IPS-15b (cell line): ENCODE measurements around the gene ATP7B.

ENCODE experiments used
- H3K27me3 ChIP-seq: one replicate; pipeline ENCODE4 v1.6.1; 2013; ENCODE audit warnings: low read length; ENCODE audit not compliant: control insufficient read depth, insufficient read depth
- H3K36me3 ChIP-seq: one replicate; pipeline ENCODE4 v1.6.1; 2013; ENCODE audit warnings: low read length; ENCODE audit not compliant: control insufficient read depth, insufficient read depth
- H3K4me1 ChIP-seq: one replicate; pipeline ENCODE4 v1.6.1; 2013; ENCODE audit warnings: mild to moderate bottlenecking, low read length; ENCODE audit not compliant: control insufficient read depth, insufficient read depth
- H3K4me3 ChIP-seq: one replicate; pipeline ENCODE4 v1.5.1; 2013; ENCODE audit warnings: low read depth, low read length
- H3K9ac ChIP-seq: one replicate; pipeline ENCODE4 v1.6.1; 2013; ENCODE audit warnings: low read depth, mild to moderate bottlenecking, low read length
- H3K9me3 ChIP-seq: one replicate; pipeline ENCODE4 v1.6.1; 2013; ENCODE audit warnings: mild to moderate bottlenecking, low read length; ENCODE audit not compliant: control insufficient read depth, insufficient read depth

The ATP7B gene

GRCh38 chr13:51955816-51956603, 55.2 kb downstream of the ATP7B start:
- Histone ChIP-seq H3K27me3 (no peaks in the 10 kb centered on the region), H3K9me3 (no peaks in the 10 kb centered on the region), H3K4me1 (no peaks in the 10 kb centered on the region), H3K4me3 (no peak overlapping the region), H3K36me3 (no peaks in the 10 kb centered on the region), H3K9ac (no peak overlapping the region)

- no peak overlapping the region for H3K9ac ChIP-seq
- H3K4me3 ChIP-seq = no peak overlapping the region
- H3K9me3 ChIP-seq = no peaks in the 10 kb centered on the region
- no peaks in the 10 kb centered on the region for H3K36me3 ChIP-seq
- no peaks in the 10 kb centered on the region for H3K27me3 ChIP-seq
- no peaks in the 10 kb centered on the region for H3K4me1 ChIP-seq
These were observed 55.9 kb downstream of the ATP7B start for GRCh38 chr13:51955281-51955771.

DNA sequence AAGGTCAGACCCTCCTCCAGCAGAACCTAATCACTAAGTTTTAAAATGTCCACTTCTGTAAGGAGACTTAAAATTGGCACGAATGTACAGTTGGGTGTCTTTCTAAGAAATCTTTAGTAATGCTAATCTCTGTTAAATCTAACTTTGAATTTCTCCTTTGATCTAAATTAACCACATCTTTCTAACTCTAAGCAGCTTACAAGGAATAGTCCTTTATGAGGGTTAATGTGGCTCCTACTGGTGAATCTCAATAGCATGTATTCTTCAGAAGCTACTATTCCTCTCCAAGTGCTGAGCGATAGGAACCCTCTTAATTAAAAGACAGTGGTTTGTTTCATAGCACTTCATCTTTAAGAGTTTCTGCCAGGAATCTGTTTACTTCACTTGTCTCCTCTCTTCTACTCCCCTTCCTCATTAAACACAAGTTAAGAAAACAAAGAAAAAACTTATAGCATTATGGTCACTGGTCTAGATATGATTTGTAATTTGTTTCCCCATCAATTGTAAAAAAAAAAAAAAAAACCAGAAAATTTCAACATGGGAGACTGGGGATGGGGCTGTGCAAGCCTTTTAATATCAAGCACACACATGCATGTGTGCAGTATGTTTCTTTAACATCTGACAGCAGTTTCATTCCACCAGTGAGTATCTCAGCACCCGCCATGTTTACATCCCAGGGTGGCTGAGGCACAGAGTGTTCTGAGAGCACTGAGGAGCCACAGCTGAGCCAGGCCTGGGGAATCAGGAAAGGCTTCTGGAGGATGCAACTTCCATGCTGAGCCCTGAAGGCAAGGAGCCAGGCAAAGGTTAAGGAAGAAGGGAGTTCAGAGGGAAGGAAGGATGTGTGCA, 57.7 kb downstream of the ATP7B start:
- H3K27me3 ChIP-seq = no peaks in the 10 kb centered on the region
- no peaks in the 10 kb centered on the region for H3K36me3 ChIP-seq
- no peaks in the 10 kb centered on the region for H3K9me3 ChIP-seq
- H3K9ac ChIP-seq = no peak overlapping the region
- no peaks in the 10 kb centered on the region for H3K4me1 ChIP-seq
- H3K4me3 ChIP-seq = no peak overlapping the region

GRCh38 chr13:51950722-51951121, 60.5 kb downstream of the ATP7B start:
- H3K27me3 ChIP-seq = no peaks in the 10 kb centered on the region
- H3K4me1 ChIP-seq = no peaks in the 10 kb centered on the region
- no peak overlapping the region for H3K9ac ChIP-seq

DNA sequence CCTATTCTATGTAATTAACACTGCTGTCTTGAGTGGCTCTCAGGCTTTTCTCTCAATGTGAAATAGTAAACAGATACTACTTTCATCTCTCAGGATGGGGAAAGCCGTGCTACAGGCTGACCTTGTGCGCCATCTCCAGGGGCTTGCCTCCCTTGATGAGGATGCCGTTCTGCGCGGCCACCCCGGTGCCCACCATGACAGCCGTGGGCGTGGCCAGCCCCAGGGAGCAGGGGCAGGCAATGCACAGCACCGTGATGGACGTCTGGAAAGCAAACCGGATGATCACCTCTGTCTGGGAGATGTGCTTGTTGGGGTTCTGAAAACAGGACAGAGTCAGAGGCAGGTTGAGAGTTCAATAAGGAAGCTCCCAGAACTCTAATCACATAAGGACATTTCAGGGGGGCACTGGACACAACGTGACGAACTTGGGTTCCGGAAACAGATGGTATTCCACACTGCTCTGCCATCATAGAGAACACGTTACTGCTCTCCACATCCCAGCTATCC, 65.0 kb downstream of the ATP7B start:
- no peak overlapping the region for H3K4me3 ChIP-seq
- H3K9ac ChIP-seq = no peak overlapping the region
- H3K36me3 ChIP-seq = no peaks in the 10 kb centered on the region
- no peaks in the 10 kb centered on the region for H3K4me1 ChIP-seq
- H3K27me3 ChIP-seq = no peaks in the 10 kb centered on the region
- H3K9me3 ChIP-seq = no peaks in the 10 kb centered on the region

More at GRCh38 chr13:51950722-51951121, 60.5 kb downstream of the ATP7B start:
- Histone ChIP-seq H3K36me3 (no peaks in the 10 kb centered on the region), H3K9me3 (no peaks in the 10 kb centered on the region), H3K4me3 (no peak overlapping the region)

DNA sequence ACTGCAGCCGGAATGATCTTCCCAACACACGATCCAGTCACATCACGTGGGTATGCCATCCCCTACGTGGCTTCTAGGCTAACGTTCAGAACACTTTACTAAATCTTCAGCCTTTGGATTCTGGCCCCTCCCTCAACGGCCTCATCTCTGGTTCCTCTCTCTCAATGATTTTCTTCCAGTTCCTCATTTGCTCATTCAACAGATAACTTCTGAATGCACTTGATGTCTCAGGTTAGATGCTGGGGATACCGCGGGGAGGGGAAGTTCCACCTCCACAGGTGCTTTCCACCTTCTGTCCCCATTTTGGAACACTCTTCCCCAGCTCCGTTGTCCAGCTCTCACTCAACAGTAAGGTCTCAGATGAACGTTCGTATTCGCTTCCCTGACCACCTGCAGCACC, 66.1 kb downstream of the ATP7B start:
- H3K36me3 ChIP-seq = no peaks in the 10 kb centered on the region
- H3K9me3 ChIP-seq = no peaks in the 10 kb centered on the region
- H3K9ac ChIP-seq = no peak overlapping the region
- no peaks in the 10 kb centered on the region for H3K27me3 ChIP-seq
- no peak overlapping the region for H3K4me3 ChIP-seq
- H3K4me1 ChIP-seq = no peaks in the 10 kb centered on the region

DNA sequence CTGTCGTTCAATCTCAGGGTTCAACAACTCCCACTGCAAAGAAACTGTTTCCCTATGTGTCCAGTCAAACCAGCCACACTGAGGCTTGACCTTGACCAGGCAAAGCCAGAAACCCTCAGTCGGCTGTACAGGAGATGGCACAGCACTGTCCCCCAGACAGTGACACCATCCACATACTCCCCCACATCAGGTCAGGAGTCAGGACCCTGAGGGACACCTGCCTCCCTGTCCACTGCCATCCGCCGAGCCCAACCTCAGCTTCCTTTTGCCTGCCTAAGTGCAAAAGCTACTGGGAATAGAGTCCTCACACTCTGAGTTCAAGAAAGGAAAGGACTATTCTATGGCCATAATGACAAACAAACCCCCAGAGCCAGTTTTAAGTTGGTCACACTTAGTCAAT, 66.8 kb downstream of the ATP7B start:
- H3K4me1 ChIP-seq = no peaks in the 10 kb centered on the region
- H3K4me3 ChIP-seq = no peak overlapping the region
- H3K36me3 ChIP-seq = no peaks in the 10 kb centered on the region
- H3K27me3 ChIP-seq = no peaks in the 10 kb centered on the region
- no peaks in the 10 kb centered on the region for H3K9me3 ChIP-seq
- no peak overlapping the region for H3K9ac ChIP-seq

- Histone ChIP-seq H3K36me3 (no peaks in the 10 kb centered on the region), H3K4me3 (no peak overlapping the region), H3K9me3 (no peaks in the 10 kb centered on the region), H3K27me3 (no peaks in the 10 kb centered on the region), H3K4me1 (no peaks in the 10 kb centered on the region), H3K9ac (no peak overlapping the region)
These were observed 67.5 kb downstream of the ATP7B start for GRCh38 chr13:51943721-51944120.

DNA sequence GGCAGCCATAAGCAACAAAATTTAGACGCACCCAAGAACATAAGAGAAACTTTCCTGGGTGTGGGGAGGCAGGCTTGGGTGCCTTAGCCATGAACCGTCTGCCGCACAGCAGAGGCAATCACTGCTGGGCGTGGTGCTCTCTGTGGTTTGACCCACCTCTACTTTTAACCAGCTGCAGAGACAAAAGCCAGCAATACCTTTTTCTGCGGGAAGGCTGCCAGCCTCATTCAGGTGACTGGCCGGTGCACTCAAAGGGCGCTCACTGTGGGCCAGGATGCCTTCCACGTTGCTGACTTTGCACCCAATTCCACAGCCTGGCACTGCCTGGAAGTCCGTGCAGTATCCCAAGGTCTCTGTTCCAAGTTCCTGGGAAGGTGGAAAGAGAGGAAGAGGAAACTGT, 69.1 kb downstream of the ATP7B start:
- no peaks in the 10 kb centered on the region for H3K9me3 ChIP-seq
- H3K4me3 ChIP-seq = no peak overlapping the region
- no peaks in the 10 kb centered on the region for H3K4me1 ChIP-seq
- no peak overlapping the region for H3K9ac ChIP-seq
- no peaks in the 10 kb centered on the region for H3K27me3 ChIP-seq
- no peaks in the 10 kb centered on the region for H3K36me3 ChIP-seq

- peaks cover 4% of the 10 kb centered on the region for H3K36me3 ChIP-seq
- H3K27me3 ChIP-seq = no peaks in the 10 kb centered on the region
- H3K4me1 ChIP-seq = no peaks in the 10 kb centered on the region
- H3K4me3 ChIP-seq = no peak overlapping the region
- H3K9ac ChIP-seq = no peak overlapping the region
- H3K9me3 ChIP-seq = no peaks in the 10 kb centered on the region
These were observed 72.8 kb downstream of the ATP7B start for GRCh38 chr13:51938454-51938853.

DNA sequence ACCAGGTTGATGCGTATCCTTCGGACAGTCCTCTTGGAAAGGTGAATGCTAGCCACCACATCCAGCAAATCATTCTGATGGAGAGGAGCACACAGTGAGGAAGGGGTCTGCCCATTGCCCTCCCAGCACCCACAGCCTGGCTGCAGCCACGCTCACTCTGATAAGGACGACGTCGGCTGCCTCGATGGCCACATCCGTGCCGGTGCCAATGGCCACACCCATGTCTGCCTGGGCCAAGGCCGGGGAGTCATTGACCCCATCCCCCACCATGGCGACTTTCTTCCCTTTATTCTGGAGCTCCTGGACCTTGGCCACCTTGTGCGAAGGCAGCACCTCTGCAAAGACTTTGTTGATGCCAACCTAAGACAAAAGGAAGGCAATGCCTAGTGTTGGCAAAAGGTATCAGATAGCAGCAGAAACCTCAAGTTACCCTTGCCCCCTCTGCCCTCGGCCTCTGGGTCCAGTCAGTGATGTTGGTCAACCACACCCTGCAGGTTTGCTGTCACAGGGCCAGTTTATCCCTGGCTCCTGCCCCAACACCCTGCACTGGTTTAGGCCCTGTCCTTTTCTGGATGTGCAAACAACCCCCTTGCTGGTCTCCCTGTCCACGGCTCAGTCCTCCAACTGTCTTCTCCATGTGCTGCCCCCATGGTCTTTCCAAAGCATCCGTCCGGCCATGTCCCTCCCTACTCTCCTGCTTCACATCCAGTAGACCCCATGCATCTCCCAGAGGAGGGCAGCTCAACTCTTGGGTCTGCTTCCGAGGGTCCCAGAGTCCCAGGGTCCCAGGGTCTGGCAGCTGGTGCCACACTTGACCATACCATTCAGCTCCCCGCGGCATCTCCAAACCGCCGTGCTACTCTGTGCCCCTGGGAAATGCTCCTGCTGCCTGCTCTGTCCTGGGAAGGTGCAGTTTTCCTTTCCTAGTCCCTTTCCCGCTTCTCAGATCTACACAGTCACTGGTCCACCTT, 73.6 kb downstream of the ATP7B start:
- H3K36me3 ChIP-seq = peaks cover 4% of the 10 kb centered on the region
- no peak overlapping the region for H3K4me3 ChIP-seq
- H3K9me3 ChIP-seq = no peaks in the 10 kb centered on the region
- no peaks in the 10 kb centered on the region for H3K4me1 ChIP-seq
- no peak overlapping the region for H3K9ac ChIP-seq
- H3K27me3 ChIP-seq = no peaks in the 10 kb centered on the region
